GM23338 (cell line): ENCODE results near the gene TNPO1. TPM values are rescaled to one million over a fixed set of nuclear protein-coding genes. Genes with fewer than 3 reads are reported as not detected.

ENCODE experiments used
- ATAC-seq: fragments of 200-7000 bp; cut with Tn5 transposase; 3 replicates; pipeline ENCODE4 v1.9.1; 2020
- DNase-seq: peaks from one replicate; pipeline ENCODE4 v3.0.0-alpha.2; 2015; ENCODE audit warnings: low spot score
- H2AFZ ChIP-seq: fragments of 200-600 bp; sonication (generic); 2 replicates; pipeline ENCODE4 v1.8.0; 2016; ENCODE audit warnings: antibody characterized with exemption, mild to moderate bottlenecking, moderate library complexity
- H3F3A ChIP-seq: fragments of 200-600 bp; sonication (generic); replicated peaks from 2 replicates; pipeline ENCODE4 v1.8.0; 2017; ENCODE audit warnings: antibody characterized with exemption, mixed run types, low read depth
- H3K27ac ChIP-seq: fragments of 200-600 bp; sonication (generic); 2 replicates; pipeline ENCODE4 v1.6.1; 2016; ENCODE audit warnings: low read depth
- H3K27me3 ChIP-seq: fragments of 200-600 bp; sonication (generic); 2 replicates; pipeline ENCODE4 v1.8.0; 2016; ENCODE audit warnings: mild to moderate bottlenecking, mixed run types, moderate library complexity; ENCODE audit not compliant: insufficient read depth
- H3K36me3 ChIP-seq: fragments of 200-600 bp; sonication (generic); 2 replicates; pipeline ENCODE4 v1.8.0; 2016; ENCODE audit warnings: mild to moderate bottlenecking; ENCODE audit not compliant: insufficient read depth
- H3K4me1 ChIP-seq: fragments of 200-600 bp; sonication (generic); 2 replicates; pipeline ENCODE4 v1.8.0; 2016; ENCODE audit warnings: mild to moderate bottlenecking, moderate library complexity; ENCODE audit not compliant: insufficient read depth
- H3K4me2 ChIP-seq: fragments of 200-600 bp; sonication (generic); 2 replicates; pipeline ENCODE4 v1.7.1; 2017; ENCODE audit warnings: mixed run types
- H3K4me3 ChIP-seq: fragments of 200-600 bp; sonication (generic); 2 replicates; pipeline ENCODE4 v1.6.1; 2016; ENCODE audit warnings: mixed run types
- H3K79me2 ChIP-seq: fragments of 200-600 bp; sonication (generic); replicated peaks from 2 replicates; pipeline ENCODE4 v1.8.0; 2017; ENCODE audit warnings: mild to moderate bottlenecking; ENCODE audit not compliant: insufficient read depth
- H3K9me2 ChIP-seq: fragments of 200-600 bp; sonication (generic); 2 replicates; pipeline ENCODE4 v1.8.0; 2017; ENCODE audit not compliant: insufficient read depth
- H4K20me1 ChIP-seq: fragments of 200-600 bp; sonication (generic); replicated peaks from 2 replicates; pipeline ENCODE4 v1.8.0; 2017; ENCODE audit warnings: mild to moderate bottlenecking; ENCODE audit not compliant: insufficient read depth
- H3K27ac Mint-ChIP-seq: 2 replicates; pipeline ENCODE4 v1.8.0; 2020; ENCODE audit warnings: inconsistent platforms, mild to moderate bottlenecking, moderate library complexity, mixed read lengths
- H3K27me3 Mint-ChIP-seq: 3 replicates; pipeline ENCODE4 v1.8.0; 2022; ENCODE audit warnings: low read depth, mild to moderate bottlenecking, moderate library complexity, mixed read lengths, inconsistent platforms; ENCODE audit not compliant: insufficient read depth, poor library complexity
- H3K36me3 Mint-ChIP-seq: 3 replicates; pipeline ENCODE4 v1.8.0; 2021; ENCODE audit warnings: low read depth, mild to moderate bottlenecking, inconsistent platforms, moderate library complexity, mixed read lengths
- H3K4me1 Mint-ChIP-seq: 3 replicates; pipeline ENCODE4 v1.8.0; 2020; ENCODE audit warnings: mild to moderate bottlenecking, inconsistent platforms, mixed read lengths
- H3K4me3 Mint-ChIP-seq: 3 replicates; pipeline ENCODE4 v1.8.0; 2021; ENCODE audit warnings: moderate library complexity, mild to moderate bottlenecking, inconsistent platforms, mixed read lengths
- H3K9me3 Mint-ChIP-seq: 3 replicates; pipeline ENCODE4 v1.8.0; 2020; ENCODE audit warnings: moderate library complexity, mild to moderate bottlenecking, inconsistent platforms, mixed read lengths
- CREB1 ChIP-seq: fragments of 250-450 bp; sonication (Bioruptor Pico); IDR thresholded peaks from 2 replicates; pipeline ENCODE4 v1.5.0; 2020; ENCODE audit warnings: low read depth, mild to moderate bottlenecking, moderate library complexity
- EZH2 ChIP-seq: fragments of 200-600 bp; sonication (generic); IDR thresholded peaks from one replicate; pipeline ENCODE4 v1.8.0; 2017; ENCODE audit warnings: antibody characterized with exemption, mild to moderate bottlenecking, low read depth; ENCODE audit not compliant: unreplicated experiment
- EZH2phosphoT487 ChIP-seq: fragments of 200-600 bp; sonication (generic); IDR thresholded peaks from one replicate; pipeline ENCODE4 v1.8.1; 2018; ENCODE audit warnings: antibody characterized with exemption; ENCODE audit not compliant: unreplicated experiment
- JUNB ChIP-seq: IDR thresholded peaks from one replicate; pipeline ENCODE4 v1.6.1; 2016; ENCODE audit warnings: antibody characterized with exemption; ENCODE audit not compliant: unreplicated experiment
- NANOG ChIP-seq: IDR thresholded peaks from 2 replicates; pipeline ENCODE4 v1.6.1; 2016; ENCODE audit warnings: antibody characterized with exemption, borderline replicate concordance
- POLR2AphosphoS5 ChIP-seq: IDR thresholded peaks from 2 replicates; pipeline ENCODE4 v1.6.1; 2016; ENCODE audit warnings: antibody characterized with exemption, low read depth
- STAT1 ChIP-seq: IDR thresholded peaks from one replicate; pipeline ENCODE4 v1.6.1; 2016; ENCODE audit warnings: antibody characterized with exemption; ENCODE audit not compliant: unreplicated experiment
- ZNF114 ChIP-seq: fragments of 250-450 bp; sonication (Bioruptor Pico); IDR thresholded peaks from 2 replicates; pipeline ENCODE4 v1.5.0; 2020; ENCODE audit warnings: mild to moderate bottlenecking, moderate library complexity
- ZNF331 ChIP-seq: fragments of 250-450 bp; sonication (Bioruptor Pico); IDR thresholded peaks from 2 replicates; pipeline ENCODE4 v1.5.0; 2020; ENCODE audit warnings: low read depth, mild to moderate bottlenecking, moderate library complexity
- polyA plus RNA-seq: library from polyadenylated mRNA; unstranded; fragments of >200 nt; fragmentation: Nextera tagmentation; extraction: Ambion mirVana; gene quantifications from 2 replicates; pipeline ENCODE4 v1.2.1, GENCODE V29; 2016
- total RNA-seq: library from RNA; depleted of rRNA; stranded (reverse); fragments of >200 nt; shearing (Covaris generic); gene quantifications from 2 replicates; pipeline ENCODE4 v1.2.3, GENCODE V29; 2014
- TF ChIP-seq, protein P1 (sequence below): IDR thresholded peaks from one replicate; pipeline ENCODE4 v1.6.1; 2018; ENCODE audit warnings: antibody characterized with exemption; ENCODE audit not compliant: unreplicated experiment
- TF ChIP-seq, protein P2 (sequence below): IDR thresholded peaks from 2 replicates; pipeline ENCODE4 v1.6.1; 2016; ENCODE audit warnings: antibody characterized with exemption
- TF ChIP-seq, protein P3 (sequence below), 2 experiments: fragments of 200-600 bp in 1 of 2; sonication (generic) in 1 of 2; conservative IDR thresholded peaks; 2 replicates each; pipeline versions ENCODE4 v1.5.1 to v1.6.1; 2016 to 2017; ENCODE audit warnings: antibody characterized with exemption in 2 of 2, low read depth in 2 of 2, mild to moderate bottlenecking in 2 of 2, moderate library complexity in 1 of 2
- TF ChIP-seq, protein P4 (sequence below): fragments of 250-450 bp; sonication (Bioruptor Pico); IDR thresholded peaks from 2 replicates; pipeline ENCODE4 v1.5.0; 2020; ENCODE audit warnings: mild to moderate bottlenecking, moderate library complexity

The TNPO1 gene
- total and polyA plus RNA-seq, 2 experiments from 2014 or later: 117 to 197 TPM

DNA sequence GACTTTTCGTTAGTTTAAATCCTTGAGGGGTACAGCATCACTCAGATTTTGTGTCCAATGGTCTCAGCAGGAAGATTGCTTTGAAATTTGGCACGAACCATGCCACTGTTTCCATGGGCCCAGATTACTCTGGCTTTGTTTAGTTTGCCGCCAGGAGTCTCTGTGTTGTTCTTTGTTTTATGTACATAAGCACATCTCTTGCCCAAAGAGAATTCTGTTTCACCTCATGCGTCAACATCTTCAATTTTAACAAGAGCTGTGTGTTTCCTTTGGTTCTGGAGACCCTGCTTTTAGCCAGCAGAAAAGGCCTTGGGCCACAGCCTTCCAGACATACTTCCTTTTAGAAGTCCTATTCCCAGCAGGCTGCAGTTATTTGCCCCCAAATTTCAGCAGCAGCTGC lies 62.4 kb downstream of the TNPO1 start:
- no peak overlapping the region for H2AFZ ChIP-seq
- H3K9me2 ChIP-seq: no peaks in the 10 kb centered on the region
- H3K79me2 ChIP-seq: peaks cover 33% of the 10 kb centered on the region
- no peaks in the 10 kb centered on the region for H3F3A ChIP-seq
- H3K36me3 ChIP-seq: peaks cover 56% of the 10 kb centered on the region
- H3K27me3 ChIP-seq: no peaks in the 10 kb centered on the region
- no peaks in the 10 kb centered on the region for H3K4me1 Mint-ChIP-seq
- peaks cover 68% of the 10 kb centered on the region for H3K36me3 Mint-ChIP-seq
- no peak overlapping the region for H3K4me2 ChIP-seq
- no peak for TF ChIP-seq EZH2phosphoT487
- no peak for TF ChIP-seq ZNF114
- no peak for TF ChIP-seq EZH2
- TF ChIP-seq POLR2AphosphoS5: no peak
- TF ChIP-seq JUNB: no peak
- no peak for TF ChIP-seq CREB1 (CRISPR knock-in tag)
- TF ChIP-seq, protein P1, sequence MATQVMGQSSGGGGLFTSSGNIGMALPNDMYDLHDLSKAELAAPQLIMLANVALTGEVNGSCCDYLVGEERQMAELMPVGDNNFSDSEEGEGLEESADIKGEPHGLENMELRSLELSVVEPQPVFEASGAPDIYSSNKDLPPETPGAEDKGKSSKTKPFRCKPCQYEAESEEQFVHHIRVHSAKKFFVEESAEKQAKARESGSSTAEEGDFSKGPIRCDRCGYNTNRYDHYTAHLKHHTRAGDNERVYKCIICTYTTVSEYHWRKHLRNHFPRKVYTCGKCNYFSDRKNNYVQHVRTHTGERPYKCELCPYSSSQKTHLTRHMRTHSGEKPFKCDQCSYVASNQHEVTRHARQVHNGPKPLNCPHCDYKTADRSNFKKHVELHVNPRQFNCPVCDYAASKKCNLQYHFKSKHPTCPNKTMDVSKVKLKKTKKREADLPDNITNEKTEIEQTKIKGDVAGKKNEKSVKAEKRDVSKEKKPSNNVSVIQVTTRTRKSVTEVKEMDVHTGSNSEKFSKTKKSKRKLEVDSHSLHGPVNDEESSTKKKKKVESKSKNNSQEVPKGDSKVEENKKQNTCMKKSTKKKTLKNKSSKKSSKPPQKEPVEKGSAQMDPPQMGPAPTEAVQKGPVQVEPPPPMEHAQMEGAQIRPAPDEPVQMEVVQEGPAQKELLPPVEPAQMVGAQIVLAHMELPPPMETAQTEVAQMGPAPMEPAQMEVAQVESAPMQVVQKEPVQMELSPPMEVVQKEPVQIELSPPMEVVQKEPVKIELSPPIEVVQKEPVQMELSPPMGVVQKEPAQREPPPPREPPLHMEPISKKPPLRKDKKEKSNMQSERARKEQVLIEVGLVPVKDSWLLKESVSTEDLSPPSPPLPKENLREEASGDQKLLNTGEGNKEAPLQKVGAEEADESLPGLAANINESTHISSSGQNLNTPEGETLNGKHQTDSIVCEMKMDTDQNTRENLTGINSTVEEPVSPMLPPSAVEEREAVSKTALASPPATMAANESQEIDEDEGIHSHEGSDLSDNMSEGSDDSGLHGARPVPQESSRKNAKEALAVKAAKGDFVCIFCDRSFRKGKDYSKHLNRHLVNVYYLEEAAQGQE: no peak
- TF ChIP-seq, protein P2, sequence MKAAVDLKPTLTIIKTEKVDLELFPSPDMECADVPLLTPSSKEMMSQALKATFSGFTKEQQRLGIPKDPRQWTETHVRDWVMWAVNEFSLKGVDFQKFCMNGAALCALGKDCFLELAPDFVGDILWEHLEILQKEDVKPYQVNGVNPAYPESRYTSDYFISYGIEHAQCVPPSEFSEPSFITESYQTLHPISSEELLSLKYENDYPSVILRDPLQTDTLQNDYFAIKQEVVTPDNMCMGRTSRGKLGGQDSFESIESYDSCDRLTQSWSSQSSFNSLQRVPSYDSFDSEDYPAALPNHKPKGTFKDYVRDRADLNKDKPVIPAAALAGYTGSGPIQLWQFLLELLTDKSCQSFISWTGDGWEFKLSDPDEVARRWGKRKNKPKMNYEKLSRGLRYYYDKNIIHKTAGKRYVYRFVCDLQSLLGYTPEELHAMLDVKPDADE: no peak
- TF ChIP-seq, protein P3, sequence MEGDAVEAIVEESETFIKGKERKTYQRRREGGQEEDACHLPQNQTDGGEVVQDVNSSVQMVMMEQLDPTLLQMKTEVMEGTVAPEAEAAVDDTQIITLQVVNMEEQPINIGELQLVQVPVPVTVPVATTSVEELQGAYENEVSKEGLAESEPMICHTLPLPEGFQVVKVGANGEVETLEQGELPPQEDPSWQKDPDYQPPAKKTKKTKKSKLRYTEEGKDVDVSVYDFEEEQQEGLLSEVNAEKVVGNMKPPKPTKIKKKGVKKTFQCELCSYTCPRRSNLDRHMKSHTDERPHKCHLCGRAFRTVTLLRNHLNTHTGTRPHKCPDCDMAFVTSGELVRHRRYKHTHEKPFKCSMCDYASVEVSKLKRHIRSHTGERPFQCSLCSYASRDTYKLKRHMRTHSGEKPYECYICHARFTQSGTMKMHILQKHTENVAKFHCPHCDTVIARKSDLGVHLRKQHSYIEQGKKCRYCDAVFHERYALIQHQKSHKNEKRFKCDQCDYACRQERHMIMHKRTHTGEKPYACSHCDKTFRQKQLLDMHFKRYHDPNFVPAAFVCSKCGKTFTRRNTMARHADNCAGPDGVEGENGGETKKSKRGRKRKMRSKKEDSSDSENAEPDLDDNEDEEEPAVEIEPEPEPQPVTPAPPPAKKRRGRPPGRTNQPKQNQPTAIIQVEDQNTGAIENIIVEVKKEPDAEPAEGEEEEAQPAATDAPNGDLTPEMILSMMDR (conservative IDR thresholded peaks at IDR 0.05; ENCODE audit: low read depth in 2 of 2): no peak
- TF ChIP-seq NANOG: no peak
- TF ChIP-seq STAT1: no peak
- TF ChIP-seq, protein P4, sequence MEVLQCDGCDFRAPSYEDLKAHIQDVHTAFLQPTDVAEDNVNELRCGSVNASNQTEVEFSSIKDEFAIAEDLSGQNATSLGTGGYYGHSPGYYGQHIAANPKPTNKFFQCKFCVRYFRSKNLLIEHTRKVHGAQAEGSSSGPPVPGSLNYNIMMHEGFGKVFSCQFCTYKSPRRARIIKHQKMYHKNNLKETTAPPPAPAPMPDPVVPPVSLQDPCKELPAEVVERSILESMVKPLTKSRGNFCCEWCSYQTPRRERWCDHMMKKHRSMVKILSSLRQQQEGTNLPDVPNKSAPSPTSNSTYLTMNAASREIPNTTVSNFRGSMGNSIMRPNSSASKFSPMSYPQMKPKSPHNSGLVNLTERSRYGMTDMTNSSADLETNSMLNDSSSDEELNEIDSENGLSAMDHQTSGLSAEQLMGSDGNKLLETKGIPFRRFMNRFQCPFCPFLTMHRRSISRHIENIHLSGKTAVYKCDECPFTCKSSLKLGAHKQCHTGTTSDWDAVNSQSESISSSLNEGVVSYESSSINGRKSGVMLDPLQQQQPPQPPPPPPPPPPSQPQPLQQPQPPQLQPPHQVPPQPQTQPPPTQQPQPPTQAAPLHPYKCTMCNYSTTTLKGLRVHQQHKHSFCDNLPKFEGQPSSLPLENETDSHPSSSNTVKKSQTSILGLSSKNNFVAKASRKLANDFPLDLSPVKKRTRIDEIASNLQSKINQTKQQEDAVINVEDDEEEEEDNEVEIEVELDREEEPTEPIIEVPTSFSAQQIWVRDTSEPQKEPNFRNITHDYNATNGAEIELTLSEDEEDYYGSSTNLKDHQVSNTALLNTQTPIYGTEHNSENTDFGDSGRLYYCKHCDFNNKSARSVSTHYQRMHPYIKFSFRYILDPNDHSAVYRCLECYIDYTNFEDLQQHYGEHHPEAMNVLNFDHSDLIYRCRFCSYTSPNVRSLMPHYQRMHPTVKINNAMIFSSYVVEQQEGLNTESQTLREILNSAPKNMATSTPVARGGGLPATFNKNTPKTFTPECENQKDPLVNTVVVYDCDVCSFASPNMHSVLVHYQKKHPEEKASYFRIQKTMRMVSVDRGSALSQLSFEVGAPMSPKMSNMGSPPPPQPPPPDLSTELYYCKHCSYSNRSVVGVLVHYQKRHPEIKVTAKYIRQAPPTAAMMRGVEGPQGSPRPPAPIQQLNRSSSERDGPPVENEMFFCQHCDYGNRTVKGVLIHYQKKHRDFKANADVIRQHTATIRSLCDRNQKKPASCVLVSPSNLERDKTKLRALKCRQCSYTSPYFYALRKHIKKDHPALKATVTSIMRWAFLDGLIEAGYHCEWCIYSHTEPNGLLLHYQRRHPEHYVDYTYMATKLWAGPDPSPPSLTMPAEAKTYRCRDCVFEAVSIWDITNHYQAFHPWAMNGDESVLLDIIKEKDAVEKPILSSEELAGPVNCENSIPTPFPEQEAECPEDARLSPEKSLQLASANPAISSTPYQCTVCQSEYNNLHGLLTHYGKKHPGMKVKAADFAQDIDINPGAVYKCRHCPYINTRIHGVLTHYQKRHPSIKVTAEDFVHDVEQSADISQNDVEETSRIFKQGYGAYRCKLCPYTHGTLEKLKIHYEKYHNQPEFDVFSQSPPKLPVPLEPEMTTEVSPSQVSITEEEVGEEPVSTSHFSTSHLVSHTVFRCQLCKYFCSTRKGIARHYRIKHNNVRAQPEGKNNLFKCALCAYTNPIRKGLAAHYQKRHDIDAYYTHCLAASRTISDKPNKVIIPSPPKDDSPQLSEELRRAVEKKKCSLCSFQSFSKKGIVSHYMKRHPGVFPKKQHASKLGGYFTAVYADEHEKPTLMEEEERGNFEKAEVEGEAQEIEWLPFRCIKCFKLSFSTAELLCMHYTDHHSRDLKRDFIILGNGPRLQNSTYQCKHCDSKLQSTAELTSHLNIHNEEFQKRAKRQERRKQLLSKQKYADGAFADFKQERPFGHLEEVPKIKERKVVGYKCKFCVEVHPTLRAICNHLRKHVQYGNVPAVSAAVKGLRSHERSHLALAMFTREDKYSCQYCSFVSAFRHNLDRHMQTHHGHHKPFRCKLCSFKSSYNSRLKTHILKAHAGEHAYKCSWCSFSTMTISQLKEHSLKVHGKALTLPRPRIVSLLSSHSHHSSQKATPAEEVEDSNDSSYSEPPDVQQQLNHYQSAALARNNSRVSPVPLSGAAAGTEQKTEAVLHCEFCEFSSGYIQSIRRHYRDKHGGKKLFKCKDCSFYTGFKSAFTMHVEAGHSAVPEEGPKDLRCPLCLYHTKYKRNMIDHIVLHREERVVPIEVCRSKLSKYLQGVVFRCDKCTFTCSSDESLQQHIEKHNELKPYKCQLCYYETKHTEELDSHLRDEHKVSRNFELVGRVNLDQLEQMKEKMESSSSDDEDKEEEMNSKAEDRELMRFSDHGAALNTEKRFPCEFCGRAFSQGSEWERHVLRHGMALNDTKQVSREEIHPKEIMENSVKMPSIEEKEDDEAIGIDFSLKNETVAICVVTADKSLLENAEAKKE (CRISPR knock-in tag): no peak
- TF ChIP-seq ZNF331 (CRISPR knock-in tag): no peak
- DNase-seq (no peak), ATAC-seq (no peak)
- H3K4me3 ChIP-seq: no peak overlapping the region
- peaks cover 10% of the 10 kb centered on the region for H4K20me1 ChIP-seq
- no peak overlapping the region for H3K27ac ChIP-seq
- H3K4me3 Mint-ChIP-seq: no peak overlapping the region
- H3K27ac Mint-ChIP-seq: no peak overlapping the region
- no peaks in the 10 kb centered on the region for H3K4me1 ChIP-seq
- no peaks in the 10 kb centered on the region for H3K27me3 Mint-ChIP-seq
- H3K9me3 Mint-ChIP-seq: no peaks in the 10 kb centered on the region
